Measurements from ENCODE around the gene SLC6A11. TPM values are rescaled to one million over a fixed set of nuclear protein-coding genes. Genes with fewer than 3 reads are reported as not detected.

SLC6A11 gene
- total RNA-seq, 1 donor = not detected

DNA sequence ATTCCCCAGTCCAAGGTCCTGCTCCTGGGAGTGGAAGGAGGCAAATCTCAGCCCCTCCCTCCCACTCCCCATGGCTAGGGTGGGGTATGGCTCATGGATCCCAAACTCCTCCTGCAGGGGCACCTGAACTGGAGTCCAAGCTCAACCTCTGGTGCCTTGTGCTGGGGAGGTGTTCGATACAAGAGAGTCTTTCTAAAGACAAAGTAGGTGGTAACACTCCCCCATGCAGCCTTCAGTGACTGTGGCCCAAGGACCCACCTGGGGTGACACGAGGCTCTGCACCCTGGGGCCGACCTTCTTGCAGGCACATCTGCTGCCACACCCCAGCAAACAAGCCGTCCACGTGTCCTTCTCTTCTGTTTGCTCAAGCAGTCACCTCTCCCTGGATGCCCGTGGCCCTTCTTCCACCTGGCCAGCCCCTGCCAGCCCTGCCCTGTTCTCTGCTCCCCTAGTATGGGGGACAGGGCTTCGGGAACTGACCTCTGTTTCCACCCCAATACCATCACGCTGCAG, 36.7 kb upstream of the SLC6A11 start:
- no peak overlapping the region for H3K4me3 ChIP-seq (ENCODE audit: low read depth, low read length)
- TF ChIP-seq, protein P1, sequence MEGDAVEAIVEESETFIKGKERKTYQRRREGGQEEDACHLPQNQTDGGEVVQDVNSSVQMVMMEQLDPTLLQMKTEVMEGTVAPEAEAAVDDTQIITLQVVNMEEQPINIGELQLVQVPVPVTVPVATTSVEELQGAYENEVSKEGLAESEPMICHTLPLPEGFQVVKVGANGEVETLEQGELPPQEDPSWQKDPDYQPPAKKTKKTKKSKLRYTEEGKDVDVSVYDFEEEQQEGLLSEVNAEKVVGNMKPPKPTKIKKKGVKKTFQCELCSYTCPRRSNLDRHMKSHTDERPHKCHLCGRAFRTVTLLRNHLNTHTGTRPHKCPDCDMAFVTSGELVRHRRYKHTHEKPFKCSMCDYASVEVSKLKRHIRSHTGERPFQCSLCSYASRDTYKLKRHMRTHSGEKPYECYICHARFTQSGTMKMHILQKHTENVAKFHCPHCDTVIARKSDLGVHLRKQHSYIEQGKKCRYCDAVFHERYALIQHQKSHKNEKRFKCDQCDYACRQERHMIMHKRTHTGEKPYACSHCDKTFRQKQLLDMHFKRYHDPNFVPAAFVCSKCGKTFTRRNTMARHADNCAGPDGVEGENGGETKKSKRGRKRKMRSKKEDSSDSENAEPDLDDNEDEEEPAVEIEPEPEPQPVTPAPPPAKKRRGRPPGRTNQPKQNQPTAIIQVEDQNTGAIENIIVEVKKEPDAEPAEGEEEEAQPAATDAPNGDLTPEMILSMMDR (IDR thresholded peaks at IDR 0.05; ENCODE audit: insufficient read depth, low read depth, low read length) = no peak
- DNase-seq (ENCODE audit: low read depth) = no peak

GRCh38 chr3:10780243-10780642, 35.8 kb upstream of the SLC6A11 start:
- TF ChIP-seq, protein P1 (IDR thresholded peaks at IDR 0.05; ENCODE audit: insufficient read depth, low read depth, low read length) = no peak
- no peak overlapping the region for H3K4me3 ChIP-seq (ENCODE audit: low read depth, low read length)
- DNase-seq (ENCODE audit: low read depth) = no peak

- TF ChIP-seq, protein P1 (IDR thresholded peaks at IDR 0.05; ENCODE audit: insufficient read depth, low read depth, low read length) = no peak
Measured at GRCh38 chr3:10780922-10781321, 35.1 kb upstream of the SLC6A11 start.

GRCh38 chr3:10781981-10782380, 34.0 kb upstream of the SLC6A11 start:
- no peak for DNase-seq (ENCODE audit: low read depth)
- no peak overlapping the region for H3K4me3 ChIP-seq (ENCODE audit: low read depth, low read length)
- TF ChIP-seq, protein P1 (IDR thresholded peaks at IDR 0.05; ENCODE audit: insufficient read depth, low read depth, low read length) = no peak

More at GRCh38 chr3:10780922-10781321, 35.1 kb upstream of the SLC6A11 start:
- DNase-seq (ENCODE audit: low read depth) = no peak
- H3K4me3 ChIP-seq (ENCODE audit: low read depth, low read length) = no peak overlapping the region

DNA sequence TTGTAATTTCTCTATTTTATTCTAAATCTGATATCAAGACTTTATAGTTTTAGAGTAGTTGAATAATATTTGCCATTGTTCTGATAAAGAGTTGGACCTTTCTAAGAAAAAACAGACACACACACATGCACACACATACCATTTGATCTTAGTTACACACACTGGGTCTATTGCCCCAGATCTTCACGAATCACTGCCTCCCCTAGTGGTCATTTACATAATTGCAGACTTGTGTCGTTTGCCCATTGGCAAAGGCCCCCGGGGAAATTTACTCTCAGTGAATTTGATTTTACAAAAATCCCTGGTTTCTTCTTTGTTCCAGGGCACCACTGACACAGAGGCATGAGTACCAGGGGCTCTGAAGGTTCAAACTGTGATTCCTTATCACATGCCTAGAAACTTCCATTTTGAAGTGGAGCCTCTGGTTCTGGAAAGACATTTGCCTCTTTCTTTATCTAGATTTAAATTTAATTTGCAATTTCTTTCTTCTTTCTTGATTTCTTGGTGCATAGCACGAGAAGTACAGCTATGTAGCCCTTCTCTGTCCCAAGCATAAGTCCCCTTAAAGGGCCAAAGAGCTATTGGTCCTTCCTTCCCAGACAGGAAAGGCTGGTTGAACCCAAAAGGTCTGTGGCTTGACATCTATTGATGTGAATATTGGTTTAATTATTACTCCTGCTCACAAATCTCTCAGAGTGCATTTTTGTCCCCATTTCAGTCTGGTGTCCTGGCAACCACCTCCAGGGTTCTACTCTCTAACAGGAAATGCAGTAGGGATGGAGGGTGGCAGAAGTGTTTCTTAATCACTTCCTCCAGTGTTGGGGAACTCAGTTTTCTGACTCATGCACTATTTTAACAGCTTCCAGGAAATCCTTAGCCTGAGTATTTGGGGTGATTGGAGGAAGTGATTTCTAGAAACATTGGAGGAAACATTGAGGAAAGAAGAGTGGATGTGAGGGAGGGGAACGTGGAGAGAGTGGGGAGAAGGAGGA, 32.4 kb upstream of the SLC6A11 start:
- peak; percentile 26 for DNase-seq (ENCODE audit: low read depth)
- H3K4me3 ChIP-seq (ENCODE audit: low read depth, low read length) = no peak overlapping the region

DNA sequence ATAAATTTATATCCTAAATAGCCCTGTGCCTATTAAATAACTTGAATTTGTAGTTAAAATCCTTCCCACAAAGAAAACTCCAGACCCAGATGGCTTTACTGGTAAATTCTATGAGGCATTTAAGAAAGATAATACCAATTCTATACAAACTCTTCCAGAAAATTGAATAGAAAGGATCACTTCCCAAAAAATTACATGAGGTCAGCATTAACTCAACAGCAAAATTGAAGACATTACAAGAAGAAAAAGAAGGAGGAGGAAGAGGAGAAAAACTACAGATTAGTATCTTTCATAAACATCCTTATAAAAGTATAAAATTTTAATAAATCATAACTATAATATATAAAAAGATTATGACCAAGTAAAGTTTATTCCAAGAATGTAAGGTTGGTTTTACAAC, 29.4 kb upstream of the SLC6A11 start:
- TF ChIP-seq, protein P1 (IDR thresholded peaks at IDR 0.05; ENCODE audit: insufficient read depth, low read depth, low read length) = no peak
- DNase-seq (ENCODE audit: low read depth) = no peak
- no peak overlapping the region for H3K4me3 ChIP-seq (ENCODE audit: low read depth, low read length)

More for the DNA sequence above, 32.4 kb upstream of the SLC6A11 start:
- TF ChIP-seq, protein P1 (IDR thresholded peaks at IDR 0.05; ENCODE audit: insufficient read depth, low read depth, low read length) = peak; percentile 83

Measured in fibroblast of villous mesenchyme (primary cell).